ENCODE results near the gene SMIM27. TPM values are rescaled to one million over a fixed set of nuclear protein-coding genes. Genes with fewer than 3 reads are reported as not detected.

SMIM27 gene
- total and polyA plus RNA-seq, 2 of the 8 experiments (the other 6 are each of a cell fraction or from before 2014, with no cell fraction given) = 3.6 to 18.1 TPM

DNA sequence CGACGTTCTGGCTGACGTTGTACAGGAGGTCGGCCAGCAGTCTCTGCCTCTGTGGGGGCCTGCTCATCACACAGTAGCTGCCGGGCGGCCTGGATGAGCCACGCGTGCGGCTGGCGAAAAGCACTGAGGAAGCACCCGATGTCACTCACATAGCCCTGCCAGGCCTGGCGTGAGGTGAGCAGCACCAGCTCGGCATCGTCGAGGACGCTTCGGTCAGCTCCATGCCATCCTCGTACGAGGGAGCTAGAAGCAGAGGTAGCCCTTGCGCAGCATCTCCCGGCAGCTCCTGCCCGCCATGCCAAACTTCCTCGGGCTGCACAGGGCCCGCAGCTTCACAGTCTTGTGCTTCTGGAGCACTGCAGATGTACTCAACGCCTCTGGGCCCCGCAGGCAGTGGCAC lies 14.6 kb downstream of the SMIM27 start:
- no peak overlapping the region for H3K4ac ChIP-seq (replicated peaks; ENCODE audit: insufficient read length, low read depth, low read length)
- no peak overlapping the region for H2BK15ac ChIP-seq (ENCODE audit: low read length)
- no peak overlapping the region for H3K27ac ChIP-seq (ENCODE audit: low read depth, low read length)
- peaks cover 4 to 28% of the 10 kb centered on the region in 2 experiments; a peak in 3 of 4 replicates for H3K79me2 ChIP-seq (ENCODE audit: control insufficient read depth in 1 of 2, insufficient read depth in 2 of 2, low read length in 2 of 2)
- no peak overlapping the region for H3K4me3 ChIP-seq (ENCODE audit: extremely low read depth in 1 of 4, insufficient read depth in 2 of 4, low read depth in 3 of 4, low read length in 4 of 4)
- FAIRE-seq = no peak
- H3K27me3 ChIP-seq (replicated peaks in 1 of 4; ENCODE audit: control insufficient read depth in 3 of 4, extremely low read depth in 1 of 4, insufficient read depth in 3 of 4, low read length in 3 of 4) = no peaks in the 10 kb centered on the region
- CTCF ChIA-PET (ENCODE audit: partially characterized antibody) = interaction anchor here (0.5 to 5.6 kb wide), 5 partner anchors 14 to 401 kb away, joined by 3 to 49 read pairs (median 3); partner anchors contain the start of gene TMEM215
- H3K14ac ChIP-seq (ENCODE audit: insufficient read length) = no peak overlapping the region
- H2AFZ ChIP-seq (ENCODE audit: low read length) = no peak overlapping the region
- H3K9me3 ChIP-seq (ENCODE audit: insufficient read depth in 2 of 2, low read depth in 1 of 2, low read length in 1 of 2) = no peaks in the 10 kb centered on the region
- H3K56ac ChIP-seq (replicated peaks; ENCODE audit: insufficient read length, low read depth, low read length) = no peak overlapping the region
- H2BK5ac ChIP-seq (ENCODE audit: low read depth, low read length) = no peak overlapping the region
- 94% methylated on average over 26 of the region's 26 CpGs; no CpG with 5 or more reads in 1 of the 2 experiments for WGBS, 2 experiments (ENCODE audit: extremely low coverage in 1 of 2, insufficient coverage in 1 of 2, insufficient read length in 1 of 2, insufficient replicate concordance in 2 of 2, low coverage in 1 of 2, low lambda C conversion rate in 2 of 2, missing lambda C conversion rate in 1 of 2)
- H4K91ac ChIP-seq (replicated peaks; ENCODE audit: insufficient read length, low read length) = no peak overlapping the region
- no peak overlapping the region for H3K18ac ChIP-seq (ENCODE audit: extremely low read depth, low read length)
- peaks cover 0 to 9% of the 10 kb centered on the region in 2 experiments for H4K20me1 ChIP-seq (replicated peaks in 1 of 2; ENCODE audit: control insufficient read depth in 1 of 2, insufficient read depth in 2 of 2, low read length in 2 of 2)
- POLR2A ChIA-PET (ENCODE audit: partially characterized antibody) = interaction anchor here (1.4 to 4.1 kb wide), 2 partner anchors 13 to 16 kb away, joined by 3 to 18 read pairs; partner anchors contain the start of gene SMIM27
- H3K23ac ChIP-seq (ENCODE audit: insufficient read length) = no peak overlapping the region
- H2AK5ac ChIP-seq (ENCODE audit: low read depth, low read length) = no peak overlapping the region
- no peak overlapping the region for H3K4me2 ChIP-seq (ENCODE audit: insufficient read depth in 1 of 2, low read depth in 2 of 2, low read length in 2 of 2)
- no peak overlapping the region for H2BK120ac ChIP-seq (replicated peaks; ENCODE audit: low read depth, low read length)
- H3K79me1 ChIP-seq (ENCODE audit: low read depth, low read length) = peaks cover 4% of the 10 kb centered on the region
- no peak for TF ChIP-seq POU5F1 (IDR thresholded peaks at IDR 0.05; ENCODE audit: low read depth, low read length)
- TF ChIP-seq, protein P1, sequence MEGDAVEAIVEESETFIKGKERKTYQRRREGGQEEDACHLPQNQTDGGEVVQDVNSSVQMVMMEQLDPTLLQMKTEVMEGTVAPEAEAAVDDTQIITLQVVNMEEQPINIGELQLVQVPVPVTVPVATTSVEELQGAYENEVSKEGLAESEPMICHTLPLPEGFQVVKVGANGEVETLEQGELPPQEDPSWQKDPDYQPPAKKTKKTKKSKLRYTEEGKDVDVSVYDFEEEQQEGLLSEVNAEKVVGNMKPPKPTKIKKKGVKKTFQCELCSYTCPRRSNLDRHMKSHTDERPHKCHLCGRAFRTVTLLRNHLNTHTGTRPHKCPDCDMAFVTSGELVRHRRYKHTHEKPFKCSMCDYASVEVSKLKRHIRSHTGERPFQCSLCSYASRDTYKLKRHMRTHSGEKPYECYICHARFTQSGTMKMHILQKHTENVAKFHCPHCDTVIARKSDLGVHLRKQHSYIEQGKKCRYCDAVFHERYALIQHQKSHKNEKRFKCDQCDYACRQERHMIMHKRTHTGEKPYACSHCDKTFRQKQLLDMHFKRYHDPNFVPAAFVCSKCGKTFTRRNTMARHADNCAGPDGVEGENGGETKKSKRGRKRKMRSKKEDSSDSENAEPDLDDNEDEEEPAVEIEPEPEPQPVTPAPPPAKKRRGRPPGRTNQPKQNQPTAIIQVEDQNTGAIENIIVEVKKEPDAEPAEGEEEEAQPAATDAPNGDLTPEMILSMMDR (IDR thresholded peaks at IDR 0.05; ENCODE audit: control extremely low read depth in 1 of 3, insufficient read depth in 1 of 3, low read depth in 1 of 3, low read length in 3 of 3) = no peak
- no peak for TF ChIP-seq ZNF274 (IDR thresholded peaks at IDR 0.05; ENCODE audit: borderline replicate concordance, extremely low read depth, low read length)
- no peak for TF ChIP-seq ASH2L (IDR thresholded peaks at IDR 0.05; ENCODE audit: low read length)
- no peak for TF ChIP-seq SP2 (IDR thresholded peaks at IDR 0.05; ENCODE audit: low read length)
- TF ChIP-seq RBBP5 (IDR thresholded peaks at IDR 0.05; ENCODE audit: borderline replicate concordance, low read depth, low read length) = no peak
- no peak for TF ChIP-seq JUN (IDR thresholded peaks at IDR 0.05; ENCODE audit: low read depth, low read length)
- no peak for TF ChIP-seq TAF7 (optimal IDR thresholded peaks at IDR 0.05; ENCODE audit: borderline replicate concordance, low read depth, low read length)
- no peak for TF ChIP-seq KDM1A (IDR thresholded peaks at IDR 0.05; ENCODE audit: borderline replicate concordance, low read length)
- no peak for TF ChIP-seq MAFK (IDR thresholded peaks at IDR 0.05; ENCODE audit: low read depth, low read length)
- DNase-seq (ENCODE audit: low read depth in 1 of 2, low spot score in 2 of 2) = no peak
- no peak overlapping the region for H4K8ac ChIP-seq (ENCODE audit: extremely low read depth, insufficient read depth, low read length)
- no peak overlapping the region for H3K9ac ChIP-seq (replicated peaks in 1 of 4; ENCODE audit: extremely low read depth in 1 of 4, low read depth in 3 of 4, low read length in 3 of 4)
- peaks cover 0 to 2% (median 0%) of the 10 kb centered on the region in 4 experiments; a peak in 1 of 7 replicates for H3K4me1 ChIP-seq (replicated peaks in 1 of 4; ENCODE audit: control insufficient read depth in 3 of 4, insufficient read depth in 4 of 4, low read length in 3 of 4)
- H3K36me3 ChIP-seq (ENCODE audit: control insufficient read depth in 2 of 4, insufficient read depth in 4 of 4, low read length in 3 of 4) = peaks cover 0 to 16% (median 9%) of the 10 kb centered on the region in 4 experiments; a peak in 5 of 8 replicates
- no peak overlapping the region for H4K5ac ChIP-seq (ENCODE audit: insufficient read length, low read depth, low read length)
- no peak overlapping the region for H2BK12ac ChIP-seq (ENCODE audit: low read depth, low read length)
- no peaks in the 10 kb centered on the region for H3K23me2 ChIP-seq (ENCODE audit: low read depth, low read length)
- no peak overlapping the region for H2BK20ac ChIP-seq (ENCODE audit: low read length)

All from H1 (cell line).